Stimulated activated CD4-positive, alpha-beta T cell treated with anti-CD3 and anti-CD28 coated beads, Interleukin-2, amount 100 ng/mL, for 48 hours (primary cell): ENCODE results near the gene PRKCZ.
A peak's percentile ranks its signal among the peaks of the same experiment; 100 is the strongest.

ENCODE experiments used
- DNase-seq, 2 donors: peaks; one replicate each; pipeline ENCODE4 v3.0.0-alpha.2; 2020

PRKCZ gene

DNA sequence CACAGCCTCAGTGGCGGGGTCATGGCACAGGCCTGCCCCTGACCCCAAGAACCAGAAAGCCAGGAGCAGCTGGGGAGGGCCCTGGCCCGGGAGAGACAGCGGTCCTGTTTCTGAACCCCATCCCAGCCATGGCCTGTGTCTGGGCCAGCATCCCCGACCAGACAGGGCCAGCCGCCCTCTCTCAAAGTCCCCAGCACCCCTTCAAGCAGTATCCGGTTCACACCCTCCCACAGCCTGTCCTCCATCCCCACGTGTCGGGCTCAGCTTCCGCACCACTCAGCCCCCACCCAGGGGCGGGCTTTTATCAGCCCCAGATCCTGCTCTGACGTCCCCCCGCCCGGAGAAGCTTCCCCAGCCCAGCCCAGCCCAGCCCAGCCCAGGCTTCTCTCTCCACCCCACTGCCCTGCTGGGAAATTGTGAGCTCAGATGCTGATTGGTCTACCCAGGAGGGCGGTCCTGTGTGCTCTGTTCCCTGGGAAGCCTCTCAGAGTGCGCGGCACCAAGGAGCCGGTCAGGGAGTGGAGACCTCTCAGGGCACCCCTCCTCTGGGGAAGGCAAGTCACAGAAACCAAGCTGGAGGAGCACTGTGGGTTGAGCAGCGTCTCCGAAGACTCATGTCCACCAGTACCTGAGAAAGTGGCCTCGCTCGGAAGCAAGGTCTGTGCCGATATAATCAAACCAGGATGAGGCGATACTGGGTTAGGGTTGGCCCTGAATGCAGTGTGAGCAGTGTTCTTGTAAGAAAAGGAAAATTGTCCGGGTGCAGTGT, 149.0 kb downstream of the PRKCZ start:
- peak; percentile 73 to 74 for DNase-seq

DNA sequence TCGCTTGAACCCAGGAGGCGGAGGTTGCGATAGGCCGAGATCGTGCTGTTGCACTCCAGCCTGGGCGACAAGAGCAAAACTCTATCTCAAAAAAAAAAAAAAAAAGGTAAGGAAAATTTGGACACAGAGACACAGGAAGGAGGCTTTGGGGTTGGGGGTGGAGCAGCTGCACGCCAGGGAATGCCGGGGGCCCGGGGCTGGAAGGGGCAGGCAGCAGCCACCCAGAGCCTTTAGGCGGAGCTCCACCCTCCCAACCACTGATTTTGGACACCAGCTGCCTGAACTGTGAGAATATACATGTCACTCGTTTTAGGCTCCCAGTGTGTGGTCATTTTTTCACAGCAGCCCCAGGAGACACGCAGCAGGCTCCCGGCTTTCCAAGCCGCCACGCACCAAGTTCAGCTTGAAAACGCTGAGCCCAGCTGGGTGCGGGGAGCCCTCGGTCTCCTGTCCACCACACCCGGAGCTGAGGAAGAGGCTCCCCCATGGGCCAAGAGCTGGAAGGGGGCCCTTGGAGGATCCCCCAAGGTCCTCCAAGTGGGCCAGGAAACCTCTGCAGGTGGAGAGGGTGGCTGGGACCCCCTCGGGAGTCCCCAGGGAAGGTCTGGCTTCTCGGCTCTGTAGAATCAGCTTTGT, 150.2 kb downstream of the PRKCZ start:
- no peak for DNase-seq

DNA sequence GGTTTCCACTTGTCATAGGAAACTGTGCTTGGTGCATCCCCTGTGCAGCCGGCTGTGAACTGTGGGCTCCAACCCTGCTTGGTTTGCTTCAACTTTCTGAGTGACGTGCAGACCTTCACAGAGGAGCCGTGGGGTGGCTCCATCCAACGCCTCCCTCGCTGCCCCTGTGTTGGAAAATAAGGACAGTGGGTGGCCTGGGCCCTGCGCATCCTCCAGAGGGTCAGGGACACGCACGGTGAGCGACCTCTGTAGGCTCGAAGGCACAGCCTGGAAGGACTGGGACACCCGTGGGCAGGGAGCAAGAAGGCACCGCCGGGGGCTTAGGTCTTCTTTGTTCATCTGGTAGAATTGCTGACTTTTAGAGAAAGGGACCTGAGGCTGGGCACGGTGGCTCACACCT, 150.9 kb downstream of the PRKCZ start:
- DNase-seq: no peak

DNA sequence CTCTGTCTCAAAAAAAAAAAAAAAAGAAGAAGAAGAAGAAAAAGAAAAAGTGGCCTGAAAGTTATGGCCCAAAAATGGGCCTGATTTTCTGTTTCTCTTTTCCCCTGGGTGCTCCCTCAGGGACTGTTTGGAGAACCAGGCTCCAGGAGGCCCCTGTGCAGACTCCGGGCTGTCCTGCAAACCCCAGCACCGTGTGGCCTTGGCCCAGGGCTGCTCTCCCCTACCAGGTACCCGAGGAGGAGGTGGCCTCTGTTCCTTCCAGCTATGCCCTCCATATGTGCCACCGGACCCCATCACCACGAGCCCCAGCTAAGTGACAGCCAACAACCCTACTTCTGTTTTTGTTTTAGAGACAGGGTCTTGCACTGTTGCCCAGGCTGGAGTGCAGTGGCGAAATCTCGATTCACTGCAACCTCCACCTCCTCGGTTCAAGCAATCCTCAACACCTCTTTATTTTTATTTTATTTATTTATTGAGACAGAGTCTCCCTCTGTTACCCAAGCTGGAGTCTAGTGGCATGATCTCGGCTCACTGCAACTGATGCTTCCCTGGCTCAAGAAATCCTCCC, 151.9 kb downstream of the PRKCZ start:
- no peak for DNase-seq

DNA sequence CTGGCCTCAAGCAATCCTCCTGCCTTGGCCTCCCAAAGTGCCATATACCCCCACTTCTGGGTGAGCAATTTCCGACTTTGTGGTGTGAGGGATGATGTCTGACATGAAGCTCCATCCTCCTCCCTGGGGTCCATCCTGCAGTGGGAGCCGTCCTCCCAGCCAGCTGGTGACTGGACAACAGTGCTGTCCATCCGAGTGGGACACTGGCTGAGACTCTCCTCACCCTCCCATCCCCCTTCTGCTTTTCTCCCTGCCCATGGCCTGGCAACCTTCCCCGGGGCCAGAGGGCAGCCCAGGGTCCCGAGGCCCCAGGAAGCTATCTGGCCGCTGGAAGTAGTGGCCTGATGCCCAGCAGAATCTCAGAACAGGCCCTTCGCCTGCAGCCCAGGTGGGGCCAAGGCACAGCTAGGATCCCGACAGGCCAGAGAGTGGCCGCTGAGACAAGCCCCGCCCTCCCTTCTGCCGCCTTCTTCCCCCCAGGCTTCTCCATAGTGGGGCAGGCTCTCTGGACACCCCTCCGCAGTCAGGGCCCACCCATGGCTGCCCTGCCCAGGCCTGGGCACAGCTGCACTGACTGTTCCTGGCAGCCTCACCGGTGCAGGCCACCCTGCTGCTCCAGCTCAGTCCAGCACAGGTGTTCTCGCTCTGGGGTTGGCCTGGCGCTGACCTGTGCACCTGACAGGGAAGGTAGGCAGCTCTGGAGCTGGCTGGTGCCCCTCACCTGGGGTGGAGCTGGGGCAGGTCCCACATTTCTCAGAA, 152.8 kb downstream of the PRKCZ start:
- DNase-seq: no peak

DNA sequence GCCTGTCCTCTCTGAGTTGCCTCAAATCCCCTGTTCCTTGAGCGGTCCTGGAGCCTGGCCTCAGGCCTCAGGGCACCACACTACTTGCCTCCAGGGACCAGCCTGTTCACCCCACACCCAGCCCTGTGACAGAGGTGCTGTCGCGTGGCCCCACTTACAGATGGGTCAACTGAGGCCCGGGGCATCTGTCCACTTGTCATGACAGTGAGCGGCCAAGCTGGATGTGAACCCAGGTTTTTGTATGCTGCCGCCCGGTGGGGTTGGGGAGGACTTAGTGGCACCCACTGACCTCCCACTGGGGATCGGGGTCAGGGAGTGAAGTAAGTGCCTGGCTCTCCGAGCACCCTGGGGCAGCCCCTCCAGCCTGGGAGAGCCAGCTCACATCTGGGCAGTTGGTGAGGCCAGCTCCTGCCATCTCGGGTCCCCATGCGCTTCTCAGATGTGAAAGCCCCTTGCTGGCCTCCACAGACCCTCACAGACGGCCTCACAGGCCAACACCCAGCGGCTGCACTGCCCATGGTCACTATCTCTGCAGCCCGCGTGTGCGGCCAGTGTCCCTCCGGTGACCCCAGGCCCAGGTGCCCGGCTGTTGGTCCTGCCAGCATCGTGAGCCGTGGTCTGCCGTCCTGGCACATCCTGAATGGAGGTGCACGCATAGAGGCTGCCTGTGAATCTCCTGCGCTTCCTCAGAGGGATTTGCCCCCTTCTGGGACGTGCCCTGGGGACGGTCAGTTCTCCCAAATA, 153.6 kb downstream of the PRKCZ start:
- no peak for DNase-seq

DNA sequence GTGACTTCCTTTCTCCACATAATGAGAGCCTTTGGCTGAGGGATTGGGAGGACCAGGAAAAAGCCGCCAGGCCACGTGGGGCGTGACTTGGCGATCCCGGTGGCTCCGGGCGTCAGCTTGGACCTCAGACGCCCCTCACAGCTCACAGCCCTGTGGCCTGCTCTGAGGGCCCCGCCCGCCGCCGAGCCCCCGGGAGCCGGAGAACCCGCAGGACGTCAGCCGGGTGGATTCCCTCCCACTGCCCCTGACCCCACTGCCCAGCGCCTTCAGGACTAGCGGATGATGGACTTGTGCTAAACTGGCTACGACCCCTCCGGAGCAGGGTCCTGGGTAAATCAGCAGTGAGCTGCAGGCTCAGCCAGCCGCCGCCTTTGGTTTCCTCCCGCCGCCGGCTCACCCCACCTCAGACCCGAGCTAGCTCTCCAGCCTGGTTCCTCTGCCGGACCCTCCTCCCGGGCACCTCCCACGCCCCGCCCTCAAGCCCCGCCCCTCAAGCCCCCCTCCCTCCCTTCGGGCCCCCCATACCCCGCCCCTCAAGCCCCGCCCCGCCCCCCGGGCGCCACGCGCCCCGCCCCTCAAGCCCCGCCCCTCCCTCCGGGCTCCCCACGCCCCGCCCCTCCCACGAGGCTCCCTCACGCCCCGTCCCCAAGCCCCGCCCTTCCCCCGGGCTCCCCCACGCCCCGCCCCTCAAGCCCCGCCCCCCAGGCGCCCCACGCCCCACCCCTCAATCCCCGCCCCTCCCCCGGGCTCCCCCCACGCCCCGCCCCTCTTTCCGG, 154.4 kb downstream of the PRKCZ start:
- no peak for DNase-seq

DNA sequence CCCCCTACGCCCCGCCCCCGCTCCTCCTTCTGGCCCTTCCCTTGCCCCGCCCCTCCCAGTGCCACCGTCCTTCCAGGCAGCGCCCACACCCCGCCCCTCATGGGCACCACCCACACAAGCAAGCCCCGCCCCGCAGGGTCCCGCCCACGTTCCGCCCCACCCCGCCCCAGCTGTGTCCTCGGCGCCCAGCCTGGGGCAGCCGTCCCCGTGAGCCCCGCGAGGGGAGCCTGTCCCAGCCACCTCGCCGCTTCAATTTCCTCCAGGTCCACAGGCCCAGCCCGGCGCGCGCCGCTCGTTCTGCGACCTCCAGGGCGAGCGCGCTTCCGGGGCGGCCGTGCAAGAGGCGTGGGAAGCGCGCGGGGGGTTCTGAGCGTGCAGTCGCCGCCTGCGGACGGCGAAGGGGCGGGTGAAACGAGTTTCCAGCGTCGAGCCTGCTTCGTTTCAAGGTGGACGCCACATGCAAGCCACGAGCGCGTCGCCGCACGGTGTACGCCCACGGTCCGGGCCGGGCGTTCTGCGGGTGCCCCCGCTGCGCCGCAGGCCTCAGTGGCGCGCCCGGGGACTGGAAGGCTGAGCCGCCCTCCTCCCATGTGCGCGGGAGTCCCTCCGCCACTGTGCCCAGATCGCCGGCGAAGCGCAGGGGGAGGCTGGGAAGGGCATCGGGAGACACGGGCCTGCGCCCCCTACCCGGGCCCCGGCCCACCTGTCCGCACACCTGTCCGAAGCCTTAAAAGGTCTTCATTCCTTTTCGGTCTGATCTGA, 155.2 kb downstream of the PRKCZ start:
- peak; percentile 86 to 91 for DNase-seq

DNA sequence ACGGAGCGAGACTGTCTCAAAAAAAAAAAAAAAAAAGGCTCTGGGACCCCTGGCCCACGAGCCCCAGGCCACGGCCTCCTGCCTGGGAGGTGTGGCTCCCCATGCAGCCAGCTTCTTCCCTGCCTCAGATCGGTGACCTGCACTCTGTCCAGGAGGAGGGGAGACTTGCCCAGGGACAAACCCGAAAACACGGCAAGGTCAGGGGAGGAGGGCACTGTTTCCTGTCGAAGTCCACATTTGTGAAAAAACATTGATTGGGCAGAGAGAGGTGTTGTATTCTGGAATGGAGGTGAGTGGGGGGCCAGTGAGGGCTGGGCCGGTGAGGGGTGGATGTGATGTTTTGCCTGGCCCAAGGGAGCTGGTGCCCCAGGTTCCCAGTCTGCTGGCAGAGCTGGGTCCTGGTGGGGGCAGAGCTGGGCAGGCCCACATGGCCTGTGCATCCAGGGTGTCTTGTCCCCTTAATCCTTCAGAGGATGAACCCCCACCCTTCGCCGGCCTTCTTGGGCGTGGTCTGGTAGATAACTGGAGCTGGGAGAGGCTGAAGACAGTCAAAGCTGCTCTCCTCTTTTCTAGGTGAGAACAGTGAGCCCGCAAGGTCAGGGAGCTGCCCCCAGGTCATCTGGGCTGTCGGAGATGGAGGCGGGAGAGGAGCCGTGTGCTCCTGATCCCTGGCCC, 156.7 kb downstream of the PRKCZ start:
- no peak for DNase-seq

DNA sequence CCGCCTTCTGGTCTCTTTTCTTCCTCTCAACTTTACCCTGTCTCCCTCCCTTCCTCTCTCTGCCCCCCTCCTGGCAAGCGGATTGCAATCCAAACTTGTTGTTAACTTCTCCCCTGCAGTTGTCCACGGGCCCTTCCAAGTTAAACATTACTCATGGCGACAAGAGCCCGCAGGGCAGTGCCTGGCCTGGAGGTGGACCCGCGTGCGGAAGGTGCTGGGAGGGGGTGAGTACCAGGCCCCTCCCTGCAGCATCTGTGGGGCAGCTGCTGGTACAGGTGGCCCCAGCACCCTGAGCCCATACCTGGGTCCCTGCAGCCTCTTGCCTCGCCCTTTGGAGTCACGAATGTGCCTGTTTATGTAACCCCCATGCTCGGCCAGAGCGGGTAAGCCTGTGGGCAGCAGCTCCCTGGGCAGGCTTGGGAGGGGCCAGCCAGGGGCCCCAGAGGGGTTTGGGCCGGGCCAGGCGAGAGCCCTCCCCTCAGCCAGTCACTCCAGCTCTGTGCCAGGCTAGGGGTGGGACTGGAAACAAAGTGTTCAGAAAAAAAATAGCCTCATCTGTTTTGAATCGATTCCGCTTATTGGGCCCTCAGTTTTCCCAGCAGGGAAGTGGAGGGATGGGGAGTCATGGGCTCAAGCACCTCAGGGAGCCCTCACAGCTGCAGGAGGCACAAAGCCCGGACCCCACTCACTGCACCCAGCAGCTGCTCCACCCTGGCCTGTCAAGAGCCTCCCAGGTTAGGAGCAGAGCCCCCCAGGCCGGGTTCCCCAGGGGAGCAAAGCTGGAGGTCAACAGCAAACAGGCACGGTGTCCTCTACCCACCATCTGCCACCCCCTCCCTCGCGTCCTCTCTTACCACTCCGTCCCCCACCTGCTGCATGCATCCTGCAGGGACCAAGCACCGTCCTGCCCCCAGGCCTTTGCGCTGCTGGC, 158.4 kb downstream of the PRKCZ start:
- no peak for DNase-seq

DNA sequence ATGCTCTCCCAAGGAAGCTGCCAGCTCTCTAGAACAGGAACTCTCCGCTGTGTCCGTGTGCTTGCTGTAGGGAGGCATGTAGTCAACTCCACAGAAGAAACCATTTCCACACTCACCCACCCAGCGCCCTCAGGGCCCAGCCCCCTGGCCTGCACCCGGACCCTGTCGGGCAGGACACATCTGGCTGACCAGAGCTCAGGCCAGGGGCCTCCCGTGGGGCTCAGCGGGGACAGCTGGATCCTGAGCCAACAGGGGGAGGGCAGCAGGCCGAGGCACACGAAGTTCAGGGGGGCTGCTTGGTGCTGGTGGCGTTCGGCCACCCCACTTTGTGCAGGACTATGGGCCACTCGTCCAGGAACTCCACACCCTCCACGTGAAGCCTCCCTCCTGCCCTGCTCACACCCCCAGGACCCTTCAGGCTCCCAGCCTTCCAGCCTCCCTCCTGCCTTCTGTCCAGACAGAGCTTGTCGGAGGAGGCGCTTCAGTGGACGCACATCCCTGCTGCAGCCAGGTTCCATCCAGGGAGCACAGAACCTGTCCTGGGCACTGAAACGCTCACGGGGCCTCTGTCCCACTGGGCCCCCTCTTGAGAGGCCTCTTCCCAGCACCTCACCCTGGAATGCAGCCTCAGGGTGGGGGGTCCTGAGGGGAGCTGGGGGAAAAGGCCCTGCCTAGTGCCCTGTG, 159.3 kb downstream of the PRKCZ start:
- no peak for DNase-seq

DNA sequence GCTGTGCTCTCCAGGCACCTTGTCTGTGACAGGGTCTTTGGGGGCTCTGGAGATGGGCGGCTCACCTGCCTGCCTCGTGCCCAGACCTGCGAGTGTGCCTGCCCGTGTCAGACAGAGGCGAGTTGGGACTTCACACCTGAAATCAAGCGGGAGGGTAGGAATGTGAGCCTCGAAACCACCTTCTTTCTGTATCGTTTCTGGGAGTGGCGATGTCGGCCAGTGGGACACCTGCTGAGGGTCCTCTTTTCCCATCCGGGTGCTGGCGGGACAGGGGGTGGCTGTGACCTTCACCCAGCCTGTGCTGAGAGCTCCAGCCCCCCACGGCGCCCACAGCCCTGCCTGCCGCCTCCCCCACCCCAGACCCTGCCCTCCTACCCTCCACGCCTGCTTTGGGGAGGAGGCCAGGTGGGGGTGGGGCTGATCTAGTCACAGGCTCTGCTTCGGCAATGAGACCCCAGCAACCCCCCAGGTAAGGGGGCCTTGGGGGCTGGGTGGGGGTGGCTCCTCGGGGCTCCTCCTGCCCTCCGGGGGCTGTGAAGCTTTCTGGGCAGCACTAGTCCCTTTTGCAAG, 160.0 kb downstream of the PRKCZ start:
- no peak for DNase-seq

DNA sequence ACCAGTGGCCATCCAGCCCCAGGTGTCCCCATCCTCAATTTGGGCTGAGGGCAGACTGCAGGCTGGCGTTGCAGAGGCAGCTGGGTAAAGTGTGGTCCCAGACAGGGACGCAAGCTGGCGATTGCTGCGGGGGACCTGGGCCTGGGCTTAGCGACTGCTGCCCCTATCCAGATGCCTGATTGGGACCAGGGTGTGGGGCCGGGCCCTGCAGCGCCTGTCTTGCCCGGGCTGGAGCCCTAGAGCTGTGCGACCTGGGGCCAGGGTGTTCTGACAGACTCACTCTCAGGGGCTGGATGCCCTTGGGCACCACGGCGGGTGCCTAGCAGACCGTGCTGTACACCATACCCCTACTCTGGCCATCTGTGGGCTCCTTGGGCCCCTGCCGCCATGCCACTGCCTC, 160.6 kb downstream of the PRKCZ start:
- no peak for DNase-seq

DNA sequence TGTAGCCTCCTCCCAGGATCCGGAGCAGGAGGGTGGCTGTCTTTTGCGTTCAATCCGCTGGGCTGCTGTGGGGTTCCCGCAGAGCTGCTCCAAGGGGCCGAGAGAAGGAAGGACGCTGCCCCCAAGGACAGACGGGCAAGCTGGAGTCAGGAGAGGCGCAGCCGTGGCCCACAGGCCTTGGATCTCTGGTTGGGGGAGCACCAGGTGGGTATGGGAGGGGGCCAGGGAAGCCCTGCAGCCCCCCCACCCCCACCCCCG, 162.0 kb downstream of the PRKCZ start:
- no peak for DNase-seq

DNA sequence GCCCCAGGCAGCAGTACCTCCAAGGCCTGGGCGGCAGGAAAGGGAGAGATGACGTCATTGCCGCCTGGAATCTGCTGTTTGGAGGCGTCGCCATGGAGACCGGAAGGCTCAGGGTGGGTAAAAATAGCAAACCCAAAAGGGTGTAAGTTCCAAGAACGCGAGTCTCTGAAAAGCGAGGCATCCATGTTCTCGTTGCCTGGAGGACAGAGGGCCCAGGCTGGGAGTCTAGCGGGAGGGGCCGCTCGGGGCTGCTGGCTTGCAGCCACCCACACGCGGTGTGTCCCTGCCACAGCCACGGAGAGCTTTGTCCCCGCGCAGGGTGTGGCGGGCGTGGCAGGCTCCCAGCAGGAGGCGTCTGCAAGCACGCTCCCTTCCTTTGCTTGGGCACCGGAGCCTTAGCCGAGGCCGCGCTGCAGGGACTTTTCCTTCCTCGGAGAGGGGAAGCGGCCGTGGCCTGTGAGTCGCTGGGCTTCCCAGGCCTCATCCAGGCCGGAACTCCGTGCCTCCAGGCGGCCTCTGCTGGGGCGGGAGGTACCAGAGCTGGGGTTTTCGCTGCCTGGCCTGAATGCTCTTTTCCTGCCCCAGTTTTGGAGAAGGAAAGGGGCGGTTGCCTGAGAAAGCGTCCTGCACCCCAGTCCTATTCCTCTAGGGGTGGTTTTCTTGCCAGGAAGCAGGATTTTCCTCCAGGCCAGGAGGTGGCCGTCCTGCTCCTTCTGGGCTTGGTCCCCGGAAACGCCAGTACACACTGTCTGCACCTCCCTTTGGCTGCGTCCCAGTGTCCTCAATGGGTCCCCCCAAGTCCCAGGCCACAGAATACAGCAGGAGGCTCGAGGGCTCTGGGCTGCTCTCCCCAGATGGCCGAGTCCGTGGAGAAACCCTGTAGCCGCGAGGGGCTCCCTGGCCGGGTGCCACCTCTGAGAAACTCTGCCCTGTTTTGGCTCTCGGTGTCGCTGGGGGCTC, 162.6 kb downstream of the PRKCZ start:
- no peak for DNase-seq

DNA sequence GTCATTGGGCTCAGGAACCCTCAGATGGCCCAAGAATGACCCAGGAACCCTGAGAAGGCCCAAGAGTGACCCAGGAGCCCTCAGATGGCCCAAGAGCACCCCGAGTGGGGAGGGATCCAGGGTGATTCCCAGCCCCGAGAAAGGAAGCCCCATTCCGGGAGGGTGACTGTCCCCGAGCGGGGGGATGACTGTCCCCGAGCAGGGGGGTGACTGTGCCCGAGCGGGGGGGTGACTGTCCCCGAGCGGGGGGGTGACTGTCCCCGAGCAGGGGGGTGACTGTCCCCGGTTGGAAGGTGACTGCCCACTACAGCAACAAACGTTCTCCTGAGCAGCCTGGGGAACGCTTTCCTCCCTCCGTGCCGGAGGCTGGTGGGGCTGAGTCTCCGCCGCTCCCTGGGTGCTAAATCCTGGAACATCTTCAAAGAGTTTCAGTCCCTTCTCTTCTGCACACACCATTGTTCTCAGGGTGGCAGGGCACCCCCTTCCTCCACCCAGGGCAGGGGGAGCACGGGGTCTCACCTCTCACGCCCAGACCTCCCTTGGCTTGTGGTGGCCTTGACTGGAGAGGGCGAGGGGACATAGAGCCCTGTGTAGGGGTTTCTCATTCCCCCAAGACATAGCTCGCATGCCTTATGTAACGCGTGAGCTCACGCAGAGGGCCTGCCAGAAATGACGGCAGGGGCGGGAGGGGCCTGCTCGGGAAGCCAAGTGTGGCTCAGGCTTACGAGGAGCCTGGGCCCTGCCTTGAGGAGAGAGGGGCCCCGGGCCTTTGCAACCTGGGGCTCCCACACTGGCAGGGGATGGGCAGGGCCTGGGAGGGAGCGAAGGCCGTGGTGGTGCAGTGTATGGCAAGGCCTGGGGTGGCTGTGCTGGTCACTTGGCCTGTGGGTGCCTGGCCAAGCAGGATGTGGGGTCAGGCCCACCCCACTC, 163.6 kb downstream of the PRKCZ start:
- no peak for DNase-seq
